HepG2 (cell line): Measurements from ENCODE around the gene ASIC3. TPM values are rescaled to one million over a fixed set of nuclear protein-coding genes. Genes with fewer than 3 reads are reported as not detected.

Source experiments
- AKNA ChIP-seq: sonication (generic); formaldehyde crosslinking; IDR thresholded peaks from 2 replicates; pipeline ENCODE4 v1.4.0; 2020; ENCODE audit warnings: missing genetic modification reagents, borderline replicate concordance
- CERS6 ChIP-seq: sonication (generic); formaldehyde crosslinking; IDR thresholded peaks from 2 replicates; pipeline ENCODE4 v1.5.0; 2020; ENCODE audit warnings: missing genetic modification reagents
- DZIP1 ChIP-seq: sonication (generic); formaldehyde crosslinking; IDR thresholded peaks from 2 replicates; pipeline ENCODE4 v1.5.0; 2020; ENCODE audit warnings: mild to moderate bottlenecking, missing genetic modification reagents
- ETV6 ChIP-seq: sonication (generic); formaldehyde crosslinking; conservative IDR thresholded peaks from 2 replicates; pipeline ENCODE4 v1.4.0; 2020; ENCODE audit warnings: missing genetic modification reagents
- IRF2 ChIP-seq: IDR thresholded peaks from 2 replicates; pipeline ENCODE4 v1.6.1; 2018; ENCODE audit warnings: missing genetic modification reagents, missing compliant biosample characterization
- MIER3 ChIP-seq: IDR thresholded peaks from 2 replicates; pipeline ENCODE4 v1.6.1; 2016; ENCODE audit warnings: missing compliant biosample characterization, borderline replicate concordance
- NCOA1 ChIP-seq: sonication (generic); formaldehyde crosslinking; IDR thresholded peaks from 2 replicates; pipeline ENCODE4 v1.9.0; 2021; ENCODE audit warnings: missing genetic modification reagents
- NFIC ChIP-seq: IDR thresholded peaks from 2 replicates; pipeline ENCODE4 v1.6.1; 2012; ENCODE audit warnings: mild to moderate bottlenecking, low read length, inconsistent platforms
- ZFP37 ChIP-seq: sonication (generic); formaldehyde crosslinking; IDR thresholded peaks from 2 replicates; pipeline ENCODE4 v1.4.0; 2020; ENCODE audit warnings: missing genetic modification reagents, borderline replicate concordance
- ZNF282 ChIP-seq: fragments of 450-650 bp; IDR thresholded peaks from 2 replicates; pipeline ENCODE4 v1.6.1; 2018; ENCODE audit not compliant: partially characterized antibody
- ZNF382 ChIP-seq: sonication (generic); formaldehyde crosslinking; IDR thresholded peaks from 2 replicates; pipeline ENCODE4 v1.5.0; 2020; ENCODE audit warnings: missing genetic modification reagents, mild to moderate bottlenecking, borderline replicate concordance
- ZNF646 ChIP-seq: sonication (generic); formaldehyde crosslinking; IDR thresholded peaks from 2 replicates; pipeline ENCODE4 v1.9.0; 2021; ENCODE audit warnings: mild to moderate bottlenecking, missing genetic modification reagents
- ZSCAN30 ChIP-seq: sonication (generic); formaldehyde crosslinking; IDR thresholded peaks from 2 replicates; pipeline ENCODE4 v1.5.0; 2020; ENCODE audit warnings: mild to moderate bottlenecking, missing genetic modification reagents
- polyA plus RNA-seq, 8 experiments: library from polyadenylated mRNA; depleted of rRNA in 3 of 8; stranded (reverse) in 7 of 8; unstranded in 1 of 8; fragments of >200 nt; fragmentation: Illumina TruSeq in 4 of 8; extraction: Trizol in 4 of 8; gene quantifications; 2 replicates each; pipeline versions ENCODE4 v1.2.1 to v1.2.3, GENCODE V29; 2011 to 2016; ENCODE audit warnings: low read depth in 4 of 8, missing spikeins in 1 of 8, mixed read lengths in 1 of 8; ENCODE audit not compliant: insufficient read depth in 1 of 8
- total RNA-seq, 5 experiments: library from RNA; depleted of rRNA; stranded (reverse); fragments of >200 nt; fragmentation: Illumina TruSeq; extraction: Trizol; gene quantifications; 2 replicates each; pipeline ENCODE4 v1.2.3, GENCODE V29; 2016; ENCODE audit warnings: low read depth in 1 of 5

ASIC3 gene
- total and polyA plus RNA-seq, 2 of the 13 experiments (the other 11 are each of a cell fraction or from before 2014, with no cell fraction given), result 0.51 TPM; not detected in 1

DNA sequence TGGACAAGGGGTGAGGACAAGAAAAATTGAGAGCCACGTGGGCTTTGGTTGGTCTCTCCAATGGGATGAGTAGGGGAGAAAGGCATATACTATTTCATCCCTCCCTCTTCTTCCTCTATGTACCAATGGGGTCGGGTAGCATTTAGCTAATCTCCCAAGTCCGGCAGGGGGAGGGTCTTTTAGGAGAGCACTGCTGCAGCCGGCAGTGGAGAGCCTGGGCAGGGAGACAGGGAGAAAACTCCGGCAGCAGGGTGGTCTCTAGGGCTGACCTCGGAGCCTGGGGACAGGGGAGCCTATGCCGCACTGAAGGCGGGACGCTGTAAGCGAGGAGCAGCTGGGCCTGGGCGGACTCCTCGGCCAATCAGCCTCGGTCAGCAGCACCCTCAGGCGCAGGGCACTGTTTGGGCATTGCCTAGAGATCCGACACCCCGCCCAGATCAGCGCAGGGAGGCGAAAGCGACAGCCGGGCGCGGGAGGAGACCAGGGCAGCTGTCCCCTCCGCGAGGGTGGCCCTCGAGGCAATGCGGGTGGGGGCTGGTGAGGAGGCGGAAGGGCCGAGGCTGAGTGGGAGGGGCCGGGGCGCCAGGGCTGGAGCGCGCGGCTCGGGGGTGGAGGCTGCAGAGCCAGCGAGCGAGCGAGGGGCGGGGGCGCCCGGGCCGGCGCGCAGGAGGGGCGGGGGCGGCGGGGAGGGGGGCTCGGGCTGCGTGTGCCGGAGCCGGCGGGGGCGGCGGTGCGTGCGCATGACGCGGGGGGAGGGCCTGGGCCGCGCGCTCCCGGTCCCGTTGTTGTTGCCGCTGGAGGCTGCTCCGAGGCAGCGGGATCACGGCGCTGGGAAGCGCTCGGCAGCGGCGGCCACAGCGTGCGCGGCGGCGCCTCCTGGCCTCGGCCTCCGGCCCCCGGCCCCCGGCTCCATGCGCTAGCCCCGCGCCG, 37.6 kb downstream of the ASIC3 start, which contains the start of gene AGAP3 (continued):
- TF ChIP-seq ZNF646 (CRISPR knock-in tag), result no peak
- TF ChIP-seq ETV6 (CRISPR knock-in tag), result no peak
- no peak for TF ChIP-seq ZSCAN30
- 0 out of 2 replicates have a peak, but pooled peaks have one; percentile 39 for TF ChIP-seq MIER3
- peak; percentile 67; the same call in 1 of the 2 replicates for TF ChIP-seq IRF2
- TF ChIP-seq CERS6, result no peak
- no peak for TF ChIP-seq NFIC
- 0 out of 2 replicates have a peak, but pooled peaks have one; percentile 15 for TF ChIP-seq ZFP37 (CRISPR knock-in tag)
- TF ChIP-seq AKNA (CRISPR knock-in tag), result no peak
- TF ChIP-seq ZNF382 (CRISPR knock-in tag), result no peak
- TF ChIP-seq ZNF282, result no peak
- TF ChIP-seq DZIP1, result no peak
- no peak for TF ChIP-seq NCOA1 (CRISPR knock-in tag)
